ENCODE results near the gene KMT2E.

The KMT2E gene

GRCh38 chr7:105133986-105134655, 120.1 kb downstream of the KMT2E start:
- no peak overlapping the region for H3K4me2 ChIP-seq (ENCODE audit: insufficient read depth, low read length)
- no peaks in the 10 kb centered on the region for H3K9me3 ChIP-seq (ENCODE audit: insufficient read depth, low read length, severe bottlenecking)
- H3K36me3 ChIP-seq (ENCODE audit: insufficient read depth, low read length): peaks cover 99% of the 10 kb centered on the region
- H3K79me2 ChIP-seq (ENCODE audit: insufficient read depth, low read length): peaks cover 99% of the 10 kb centered on the region
- no peak for ATAC-seq (ENCODE audit: insufficient read depth, low read depth)
- no peak overlapping the region for H3K9ac ChIP-seq (ENCODE audit: low read depth, low read length)
- DNase-seq: no peak
- H3K4me1 ChIP-seq (ENCODE audit: insufficient read depth, low read length): no peaks in the 10 kb centered on the region
- H3K27ac ChIP-seq (ENCODE audit: low read length): no peak overlapping the region
- H4K20me1 ChIP-seq (ENCODE audit: insufficient read depth, low read length): peaks cover 93% of the 10 kb centered on the region
- no peak overlapping the region for H2AFZ ChIP-seq (ENCODE audit: low read depth, low read length)
- H3K4me3 ChIP-seq (ENCODE audit: low read depth in 1 of 2, low read length in 2 of 2): no peak overlapping the region
- no peaks in the 10 kb centered on the region for H3K27me3 ChIP-seq (ENCODE audit: insufficient read depth, low read length, poor library complexity)
- no peak for TF ChIP-seq CTCF (IDR thresholded peaks at IDR 0.05; ENCODE audit: borderline replicate concordance, extremely low read depth, low read length, poor library complexity, severe bottlenecking)
- TF ChIP-seq EZH2 (IDR thresholded peaks at IDR 0.05; ENCODE audit: borderline replicate concordance, low read depth, low read length, severe bottlenecking): no peak

GRCh38 chr7:105136221-105136620, 122.2 kb downstream of the KMT2E start:
- peaks cover 91% of the 10 kb centered on the region for H4K20me1 ChIP-seq (ENCODE audit: insufficient read depth, low read length)
- H3K79me2 ChIP-seq (ENCODE audit: insufficient read depth, low read length): peaks cover 99% of the 10 kb centered on the region
- H2AFZ ChIP-seq (ENCODE audit: low read depth, low read length): no peak overlapping the region
- no peak for ATAC-seq (ENCODE audit: insufficient read depth, low read depth)
- H3K4me3 ChIP-seq (ENCODE audit: low read depth in 1 of 2, low read length in 2 of 2): no peak overlapping the region
- no peaks in the 10 kb centered on the region for H3K9me3 ChIP-seq (ENCODE audit: insufficient read depth, low read length, severe bottlenecking)
- TF ChIP-seq EZH2 (IDR thresholded peaks at IDR 0.05; ENCODE audit: borderline replicate concordance, low read depth, low read length, severe bottlenecking) (no peak), CTCF (IDR thresholded peaks at IDR 0.05; ENCODE audit: borderline replicate concordance, extremely low read depth, low read length, poor library complexity, severe bottlenecking) (no peak)
- H3K36me3 ChIP-seq (ENCODE audit: insufficient read depth, low read length): peaks cover 96% of the 10 kb centered on the region
- no peak for DNase-seq
- H3K4me1 ChIP-seq (ENCODE audit: insufficient read depth, low read length): no peaks in the 10 kb centered on the region
- no peak overlapping the region for H3K9ac ChIP-seq (ENCODE audit: low read depth, low read length)
- H3K27me3 ChIP-seq (ENCODE audit: insufficient read depth, low read length, poor library complexity): no peaks in the 10 kb centered on the region
- H3K4me2 ChIP-seq (ENCODE audit: insufficient read depth, low read length): no peak overlapping the region
- no peak overlapping the region for H3K27ac ChIP-seq (ENCODE audit: low read length)

GRCh38 chr7:105137898-105138297, 123.9 kb downstream of the KMT2E start:
- no peaks in the 10 kb centered on the region for H3K9me3 ChIP-seq (ENCODE audit: insufficient read depth, low read length, severe bottlenecking)
- no peaks in the 10 kb centered on the region for H3K27me3 ChIP-seq (ENCODE audit: insufficient read depth, low read length, poor library complexity)
- no peak for TF ChIP-seq CTCF (IDR thresholded peaks at IDR 0.05; ENCODE audit: borderline replicate concordance, extremely low read depth, low read length, poor library complexity, severe bottlenecking)
- no peak for TF ChIP-seq EZH2 (IDR thresholded peaks at IDR 0.05; ENCODE audit: borderline replicate concordance, low read depth, low read length, severe bottlenecking)
- peaks cover 85% of the 10 kb centered on the region for H4K20me1 ChIP-seq (ENCODE audit: insufficient read depth, low read length)
- no peak overlapping the region for H3K9ac ChIP-seq (ENCODE audit: low read depth, low read length)
- H3K4me2 ChIP-seq (ENCODE audit: insufficient read depth, low read length): no peak overlapping the region
- H2AFZ ChIP-seq (ENCODE audit: low read depth, low read length): no peak overlapping the region
- H3K4me1 ChIP-seq (ENCODE audit: insufficient read depth, low read length): no peaks in the 10 kb centered on the region
- DNase-seq: no peak
- H3K4me3 ChIP-seq (ENCODE audit: low read depth in 1 of 2, low read length in 2 of 2): no peak overlapping the region
- H3K36me3 ChIP-seq (ENCODE audit: insufficient read depth, low read length): peaks cover 96% of the 10 kb centered on the region
- no peak overlapping the region for H3K27ac ChIP-seq (ENCODE audit: low read length)
- no peak for ATAC-seq (ENCODE audit: insufficient read depth, low read depth)
- H3K79me2 ChIP-seq (ENCODE audit: insufficient read depth, low read length): peaks cover 99% of the 10 kb centered on the region
